Lower leg skin (tissue), 3 donors: Measurements from ENCODE around the gene TAOK3.

ENCODE experiments used
- CTCF ChIP-seq, 3 donors: fragments of 450-650 bp; IDR thresholded peaks; one replicate each; pipeline ENCODE4 v1.5.1; 2016; ENCODE audit warnings: antibody characterized with exemption in 3 of 3, mild to moderate bottlenecking in 3 of 3, moderate library complexity in 2 of 3
- POLR2A ChIP-seq, 2 donors: fragments of 450-650 bp; IDR thresholded peaks; one replicate each; pipeline ENCODE4 v1.6.1; 2016 to 2017; ENCODE audit warnings: antibody characterized with exemption in 2 of 2, mild to moderate bottlenecking in 1 of 2, moderate library complexity in 1 of 2

GRCh38 chr12:118304093-118304492 lies 68.6 kb downstream of the TAOK3 start:
- TF ChIP-seq CTCF (IDR thresholded peaks at IDR 0.05) (no peak), POLR2A (IDR thresholded peaks at IDR 0.05) (no peak)
